GM23248 (cell line): ENCODE measurements around the gene PKLR.

Experiments
- EZH2 ChIP-seq: fragments of 200-600 bp; sonication (generic); IDR thresholded peaks from 2 replicates; pipeline ENCODE4 v1.6.1; 2018; ENCODE audit warnings: antibody characterized with exemption, mild to moderate bottlenecking; ENCODE audit not compliant: insufficient read depth, poor library complexity, severe bottlenecking
- EZH2phosphoT487 ChIP-seq: fragments of 200-600 bp; sonication (generic); IDR thresholded peaks from 2 replicates; pipeline ENCODE4 v1.6.1; 2018; ENCODE audit warnings: antibody characterized with exemption, moderate library complexity, mild to moderate bottlenecking, low read depth; ENCODE audit not compliant: insufficient read depth

DNA sequence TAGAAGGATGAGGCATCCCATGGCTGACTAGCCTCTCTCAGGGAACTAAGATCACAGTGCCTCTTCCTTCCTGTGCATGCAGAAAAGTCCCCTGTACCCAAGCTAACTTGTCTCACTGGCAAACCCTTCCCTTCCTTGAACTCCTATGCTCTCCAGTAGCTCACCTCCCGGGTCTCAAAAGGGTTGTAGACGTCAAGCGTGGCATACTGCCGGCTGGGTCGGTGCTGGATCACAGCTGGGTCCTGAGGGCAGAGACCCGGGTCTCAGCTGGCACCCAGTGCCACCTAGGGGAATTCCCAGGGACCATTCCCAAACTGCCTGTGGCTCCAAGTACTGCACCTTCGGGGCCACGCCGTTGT lies 39.8 kb downstream of the PKLR start:
- no peak for TF ChIP-seq EZH2
- no peak for TF ChIP-seq EZH2phosphoT487
